HG02623 (cell line): Measurements from ENCODE around the gene MSMB.

Experiments
- ATAC-seq: cut with Tn5 transposase; IDR thresholded peaks from one replicate; pipeline ENCODE4 v1.9.1; 2021; ENCODE audit warnings: moderate library complexity; ENCODE audit not compliant: unreplicated experiment

The MSMB gene

DNA sequence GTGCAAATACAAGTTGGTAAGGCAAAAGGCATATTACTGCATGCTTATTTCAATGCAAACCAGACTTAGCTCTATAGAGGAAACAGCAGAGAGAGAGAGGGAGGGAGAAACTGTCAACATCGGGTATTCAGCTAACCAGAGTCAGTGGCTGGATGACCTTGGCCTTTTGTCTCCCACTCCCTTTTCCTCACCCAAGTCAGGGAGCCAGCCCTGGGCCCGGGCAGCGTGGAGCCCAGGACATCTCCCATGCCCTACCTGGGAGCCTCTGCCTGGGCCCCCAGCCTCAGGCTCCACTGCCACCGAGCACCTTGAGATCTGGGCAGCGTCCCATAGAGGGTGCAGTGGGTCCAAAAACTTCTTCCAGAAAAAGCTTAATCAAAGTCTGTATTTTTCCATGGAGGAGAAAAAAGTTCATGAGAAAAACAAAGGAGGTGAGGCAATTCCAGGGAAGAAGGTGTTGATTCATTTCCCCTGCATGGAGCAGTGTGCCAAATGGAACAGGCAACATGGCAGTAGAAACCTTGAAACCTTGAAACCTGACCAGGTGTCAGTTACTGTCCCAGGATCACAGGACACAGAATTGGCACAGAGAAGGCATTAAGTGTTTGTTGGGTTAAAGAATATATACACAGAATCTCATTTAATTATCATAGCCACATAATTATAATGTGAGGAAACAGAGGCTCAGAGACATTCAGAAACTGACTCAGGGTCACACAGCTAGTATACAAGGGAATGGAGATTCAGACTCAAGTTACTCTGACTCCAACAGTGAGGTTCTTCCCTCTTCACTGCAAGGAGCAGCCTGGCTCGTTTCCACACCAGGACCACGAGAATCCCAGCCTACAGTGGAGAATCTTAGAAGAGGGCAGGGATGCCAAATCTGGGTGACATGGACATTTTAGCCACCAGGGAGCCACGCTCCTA lies 9.9 kb downstream of the MSMB start:
- ATAC-seq: no peak

DNA sequence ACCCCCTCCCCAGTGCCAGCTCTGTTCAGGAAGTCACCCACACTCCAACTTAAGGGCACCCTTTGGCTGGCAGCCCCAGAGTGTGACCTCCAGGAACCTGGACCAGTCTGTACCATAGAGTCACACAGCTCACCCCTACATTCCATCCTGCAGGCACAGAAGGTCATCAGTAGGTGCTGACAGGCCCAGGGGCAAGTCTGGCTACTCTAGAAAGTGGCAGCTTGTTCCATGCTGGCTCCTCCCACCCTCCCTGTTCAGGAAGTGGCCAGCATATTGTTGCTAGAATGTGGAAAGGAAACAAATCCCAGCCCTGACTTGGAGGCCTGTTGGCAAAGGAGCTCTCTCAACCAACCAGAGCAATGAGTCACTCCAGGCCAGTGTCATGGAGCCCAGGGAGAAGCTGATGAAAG lies 12.5 kb downstream of the MSMB start:
- no peak for ATAC-seq

DNA sequence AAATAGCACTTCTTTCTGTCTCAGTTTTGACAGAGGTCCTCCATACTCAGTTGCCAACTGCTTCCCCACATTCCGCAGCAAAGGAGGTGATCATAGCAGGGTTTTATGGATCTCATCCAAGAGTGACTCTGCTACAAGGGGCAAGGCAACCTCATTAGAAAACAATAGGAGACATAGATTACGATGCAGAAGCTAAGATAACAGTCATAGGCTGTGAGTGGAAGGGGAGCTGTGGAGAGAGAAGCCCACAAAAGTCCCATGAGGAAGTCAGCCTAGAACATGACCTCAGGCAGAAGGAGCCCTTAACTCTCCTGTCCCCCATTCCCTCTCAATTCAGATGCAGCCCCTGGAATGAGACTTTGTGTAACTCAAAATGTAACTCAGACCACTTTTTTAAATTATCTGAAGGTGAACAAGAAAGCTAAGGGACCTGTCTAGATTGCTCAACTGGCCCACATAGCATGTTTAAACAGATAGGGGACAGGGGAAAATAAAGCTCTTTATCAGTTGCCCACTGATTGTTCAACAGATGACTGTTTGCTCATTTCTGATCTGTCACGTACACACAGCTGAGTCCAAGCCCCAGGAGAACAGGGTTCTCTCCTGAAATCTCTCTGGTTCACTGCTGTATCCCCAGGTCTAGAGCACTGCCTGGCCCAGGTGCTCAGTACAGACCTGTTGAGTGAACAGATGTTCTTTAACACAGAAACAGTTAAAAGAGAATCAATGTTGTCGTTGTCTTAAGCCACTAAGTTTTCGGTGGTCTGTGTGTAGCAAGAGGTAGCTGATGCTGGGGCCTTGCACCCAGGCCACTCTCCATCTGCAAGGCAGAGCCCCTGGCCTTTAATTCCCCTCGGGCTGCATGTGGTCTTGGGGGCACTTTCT lies 14.2 kb downstream of the MSMB start:
- no peak for ATAC-seq

DNA sequence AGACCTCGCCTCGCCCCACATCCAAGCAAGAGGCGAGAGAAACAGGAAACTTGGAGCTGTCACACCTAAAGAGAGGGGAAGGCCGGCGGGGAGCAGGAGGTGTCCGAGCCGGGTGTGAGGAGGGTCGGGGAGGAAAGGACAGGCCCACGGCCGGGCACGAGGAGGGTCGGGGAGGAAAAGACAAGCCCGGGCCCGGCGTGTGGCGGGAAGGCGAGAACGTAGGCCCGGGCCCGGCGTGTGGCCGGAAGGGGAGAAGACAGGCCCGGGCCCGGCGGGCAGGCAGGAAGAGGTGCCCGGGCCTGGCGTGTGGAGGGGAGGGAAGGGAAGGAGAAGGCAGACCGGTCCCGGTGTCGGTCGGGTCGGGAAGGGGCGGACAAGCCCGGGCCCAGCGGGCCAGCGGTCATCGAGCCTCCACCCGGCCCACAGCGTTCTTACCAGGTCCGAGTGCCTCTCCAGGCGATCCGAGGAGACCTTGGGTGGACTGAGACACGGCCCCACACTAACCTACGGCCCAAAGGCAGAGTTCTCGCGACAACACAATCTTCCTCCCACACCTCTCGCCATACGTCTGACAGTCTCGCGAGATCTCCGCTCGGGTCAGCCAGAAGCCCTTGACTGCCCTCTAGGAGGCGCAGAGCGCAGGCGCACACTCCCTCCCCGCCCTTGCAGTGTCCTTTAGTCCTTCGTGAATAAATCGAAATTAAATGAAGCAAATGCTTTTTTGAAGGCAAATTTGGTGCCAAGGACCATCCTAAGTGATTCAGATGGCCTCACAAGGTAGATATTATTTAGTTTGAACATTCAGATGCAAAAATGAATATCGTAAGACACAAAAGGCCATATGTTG lies 15.8 kb downstream of the MSMB start, which contains the start of gene NCOA4:
Gene NCOA4, minus strand, starts transcription at position 533 of the 847 bp plus-strand sequence. CDS start 13,943 bp downstream, outside the sequence.
- peak; percentile 95 for ATAC-seq

DNA sequence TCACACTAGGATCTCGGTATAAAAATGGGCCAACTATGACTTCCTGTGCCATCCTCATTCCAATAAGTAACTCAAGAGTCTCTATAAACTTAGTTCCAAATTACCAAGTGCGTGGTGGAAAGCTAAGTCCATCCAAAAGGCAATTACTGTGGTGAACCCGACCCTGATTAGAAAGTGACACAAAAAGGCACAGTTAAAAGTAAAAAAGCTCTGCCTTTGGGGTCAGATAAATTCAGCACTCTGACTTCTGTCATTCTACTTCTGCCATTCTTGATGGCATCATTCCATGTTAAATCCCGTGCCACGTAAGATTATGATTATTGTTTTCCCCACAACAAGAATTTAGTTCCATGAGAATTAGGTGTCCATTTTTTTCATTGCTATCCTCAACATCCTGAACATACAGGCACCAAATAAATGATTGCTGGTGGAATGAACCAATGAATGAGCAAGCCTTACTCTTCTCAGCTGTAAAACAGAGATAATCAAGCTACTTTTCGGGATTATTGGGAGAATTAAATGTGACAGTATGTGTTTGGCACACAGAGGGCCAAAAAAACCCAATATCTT lies 16.5 kb downstream of the MSMB start:
- ATAC-seq: no peak

DNA sequence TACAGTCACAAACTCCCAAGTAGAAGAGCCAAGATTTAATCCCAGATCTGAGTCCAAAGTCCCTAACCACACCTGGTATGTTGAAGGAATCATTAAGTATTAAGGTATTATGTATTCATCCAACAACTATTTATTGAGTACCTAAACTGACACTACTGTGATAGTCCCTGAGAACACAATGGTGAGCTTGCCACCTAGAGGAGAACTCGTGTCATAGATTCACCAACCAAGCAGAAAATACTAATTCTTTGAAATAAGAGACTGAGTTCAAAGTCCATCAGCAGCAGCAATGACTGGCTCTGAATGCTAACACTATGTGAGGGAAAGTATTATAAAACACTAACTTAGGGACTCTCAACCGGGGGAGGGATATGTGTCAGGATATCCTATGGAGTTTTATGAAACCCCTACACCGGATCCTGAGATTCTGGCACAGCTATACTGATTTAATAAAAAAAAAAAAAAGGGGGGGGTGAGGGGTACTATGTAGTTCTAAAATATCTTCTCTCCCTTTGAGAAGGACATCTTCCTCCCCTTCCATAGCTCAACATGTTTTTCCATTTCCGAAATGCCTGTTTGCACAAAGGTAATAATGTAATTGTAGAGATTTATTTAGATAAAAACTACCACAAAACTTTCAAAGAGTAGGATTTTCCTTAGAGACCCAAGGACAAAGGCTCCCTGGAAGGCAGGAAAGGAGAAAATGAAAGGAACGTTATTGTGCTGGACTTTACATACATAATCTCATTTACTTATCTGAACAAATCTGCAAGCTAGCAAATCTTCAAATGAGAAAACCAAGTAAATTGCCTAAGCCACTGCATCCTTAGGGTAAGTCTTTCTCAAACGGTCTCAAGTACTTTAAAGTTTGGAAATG lies 17.2 kb downstream of the MSMB start:
- ATAC-seq: no peak

DNA sequence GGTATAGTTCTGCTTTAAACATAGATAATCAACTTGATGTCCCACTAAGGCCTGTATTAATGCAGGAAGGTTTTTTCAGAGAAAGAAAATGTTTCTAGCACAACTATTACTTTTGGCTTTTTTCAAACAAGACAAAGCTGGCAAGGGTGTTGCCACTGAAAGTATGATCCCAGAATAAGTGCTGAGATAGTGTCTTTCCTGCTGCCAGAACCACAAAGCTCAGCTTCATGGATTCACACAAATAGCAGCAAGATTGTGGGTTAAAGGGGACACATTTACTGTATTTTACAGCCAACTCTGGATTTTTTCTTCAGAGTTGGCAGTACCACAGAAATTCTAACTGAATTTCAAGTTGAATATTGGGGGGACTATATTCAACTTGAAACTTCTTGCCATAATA lies 20.0 kb downstream of the MSMB start:
- no peak for ATAC-seq

DNA sequence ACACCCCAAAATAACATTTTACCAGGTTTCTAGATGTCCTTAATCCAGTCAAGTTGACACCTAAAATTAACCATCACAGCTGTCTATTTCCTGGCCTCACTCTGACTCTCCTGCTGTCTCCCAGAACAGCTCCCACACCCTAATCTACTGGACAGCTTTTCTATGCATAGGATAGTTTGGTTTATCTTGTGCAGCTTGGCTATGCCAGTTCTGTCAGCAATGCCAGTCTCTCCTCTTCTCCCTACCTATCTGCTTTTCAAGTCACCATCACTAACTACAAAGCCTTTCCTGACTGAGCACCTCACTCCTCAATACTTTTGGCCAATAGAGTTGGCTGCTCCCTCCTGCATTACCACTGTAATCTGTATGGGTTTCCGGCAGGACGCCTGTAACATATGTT lies 20.7 kb downstream of the MSMB start:
- ATAC-seq: no peak

DNA sequence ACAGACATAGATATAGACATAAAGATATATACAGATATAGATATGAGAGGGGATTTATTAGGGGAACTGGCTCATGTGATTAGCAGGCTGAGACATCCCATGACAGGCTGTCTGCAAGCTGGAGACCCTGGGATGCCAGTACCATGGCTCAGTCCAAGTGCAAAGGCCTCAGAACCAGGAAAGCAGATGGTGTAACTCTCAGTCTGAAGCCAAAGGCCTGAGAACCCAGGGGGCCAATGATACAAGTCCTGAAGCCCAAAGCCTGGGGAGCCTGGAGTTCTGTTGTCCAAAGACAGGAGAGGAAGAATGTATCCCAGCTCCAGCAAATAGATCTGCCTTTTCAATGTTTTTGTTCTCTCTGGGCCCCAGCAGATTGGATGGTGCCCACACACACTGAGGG lies 21.1 kb downstream of the MSMB start:
- ATAC-seq: no peak

DNA sequence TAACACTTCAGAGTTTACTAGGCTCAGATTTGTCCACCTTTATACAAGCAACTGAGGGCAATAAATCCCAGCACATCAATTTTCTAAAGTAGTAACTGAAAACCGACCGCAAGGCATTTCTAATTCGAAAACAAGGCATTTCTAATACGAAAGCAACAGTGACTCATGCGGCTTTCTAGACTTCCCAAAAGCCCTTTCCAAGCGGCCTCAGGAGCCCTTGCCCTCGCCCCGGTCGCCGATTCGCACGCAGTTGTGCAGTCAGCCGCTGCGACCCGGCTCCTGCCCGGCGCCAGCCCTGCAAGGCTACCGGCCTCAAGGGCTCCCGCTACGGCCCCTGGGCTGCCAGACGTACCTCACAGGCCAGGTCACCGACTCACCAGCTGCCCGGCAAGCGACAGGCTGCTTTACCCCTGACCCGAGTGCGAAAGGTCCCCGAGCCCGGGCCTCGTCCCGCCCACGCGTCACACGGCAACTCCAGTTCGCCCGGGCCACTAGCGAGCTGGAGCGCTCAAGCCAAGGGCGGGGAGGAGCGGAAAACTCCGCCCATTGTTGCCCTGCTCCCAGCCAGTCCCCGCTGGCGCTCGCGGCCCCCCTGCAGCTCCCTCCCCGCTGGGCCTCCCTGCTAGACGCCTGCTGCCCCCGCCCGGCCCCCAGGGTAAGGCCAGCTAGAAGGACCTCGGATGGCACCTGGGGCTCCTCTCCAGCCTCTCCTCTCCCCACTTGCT lies 22.9 kb downstream of the MSMB start:
- peak; percentile 96 for ATAC-seq

DNA sequence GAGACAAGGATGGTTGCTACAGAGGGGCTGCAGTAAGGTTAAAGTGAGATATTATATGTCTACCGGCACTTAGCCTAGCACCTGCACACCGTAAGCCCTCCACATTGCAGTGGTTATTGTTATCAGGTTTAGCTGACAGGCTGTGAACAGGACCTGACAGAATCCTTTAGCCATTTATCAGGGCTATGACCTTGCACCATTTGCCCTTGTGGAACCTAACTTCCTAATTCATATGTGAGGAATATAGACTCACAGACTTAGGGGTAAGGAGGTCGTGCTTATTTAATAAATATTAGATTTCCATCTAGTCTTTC lies 25.8 kb downstream of the MSMB start:
- ATAC-seq: no peak

DNA sequence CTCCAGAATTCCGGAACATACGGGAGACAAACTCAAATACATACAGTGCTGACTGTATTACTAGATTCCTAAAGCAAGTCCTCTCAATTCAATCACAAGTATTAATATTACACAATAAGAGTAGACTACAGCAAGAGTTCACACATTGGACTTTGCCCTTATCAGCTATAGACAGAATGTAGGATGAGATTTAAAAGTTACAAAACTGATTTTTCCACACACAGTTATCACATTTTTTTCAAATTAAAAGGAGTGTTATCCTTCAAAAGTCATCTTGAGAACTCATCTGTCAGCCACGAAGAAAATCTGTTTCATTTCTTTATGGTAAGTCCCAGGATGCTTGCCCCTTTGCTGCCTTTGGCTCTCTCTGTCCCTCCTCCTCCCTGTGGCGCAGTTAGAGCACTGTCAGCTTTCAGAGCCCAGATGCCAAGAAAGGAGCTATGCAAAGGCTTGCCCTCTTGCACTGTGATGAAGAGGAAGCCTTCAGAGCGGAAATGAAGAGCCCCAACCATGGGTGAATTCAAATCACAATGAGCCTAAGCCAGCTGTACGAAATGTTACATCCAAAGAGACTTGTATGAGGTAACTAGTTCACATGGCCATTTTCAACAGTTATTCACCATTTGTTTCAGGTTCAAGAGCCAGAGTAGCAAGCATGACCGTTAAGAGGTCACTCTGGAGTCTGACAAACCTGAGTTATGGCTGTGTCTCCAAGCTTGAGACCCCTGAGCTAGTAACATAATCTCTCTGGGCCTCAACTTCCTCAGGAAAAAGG lies 26.3 kb downstream of the MSMB start:
- ATAC-seq: no peak

DNA sequence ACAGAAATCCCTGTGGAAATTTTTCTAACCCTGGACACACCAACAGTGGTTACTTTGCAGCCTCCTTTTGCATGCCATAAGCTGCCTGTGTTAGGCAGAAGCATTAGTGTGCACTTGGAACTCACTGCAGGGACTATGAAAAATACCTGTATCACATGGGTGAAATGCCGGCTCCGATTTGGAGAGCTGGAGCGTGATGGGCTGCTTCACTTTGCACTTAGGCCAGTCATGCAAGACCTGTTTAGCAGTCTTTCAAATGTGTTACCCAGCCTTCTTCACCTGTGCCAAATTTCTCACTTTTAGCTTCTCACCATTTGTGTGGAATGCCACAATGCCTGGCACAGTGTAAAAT lies 26.9 kb downstream of the MSMB start:
- no peak for ATAC-seq

DNA sequence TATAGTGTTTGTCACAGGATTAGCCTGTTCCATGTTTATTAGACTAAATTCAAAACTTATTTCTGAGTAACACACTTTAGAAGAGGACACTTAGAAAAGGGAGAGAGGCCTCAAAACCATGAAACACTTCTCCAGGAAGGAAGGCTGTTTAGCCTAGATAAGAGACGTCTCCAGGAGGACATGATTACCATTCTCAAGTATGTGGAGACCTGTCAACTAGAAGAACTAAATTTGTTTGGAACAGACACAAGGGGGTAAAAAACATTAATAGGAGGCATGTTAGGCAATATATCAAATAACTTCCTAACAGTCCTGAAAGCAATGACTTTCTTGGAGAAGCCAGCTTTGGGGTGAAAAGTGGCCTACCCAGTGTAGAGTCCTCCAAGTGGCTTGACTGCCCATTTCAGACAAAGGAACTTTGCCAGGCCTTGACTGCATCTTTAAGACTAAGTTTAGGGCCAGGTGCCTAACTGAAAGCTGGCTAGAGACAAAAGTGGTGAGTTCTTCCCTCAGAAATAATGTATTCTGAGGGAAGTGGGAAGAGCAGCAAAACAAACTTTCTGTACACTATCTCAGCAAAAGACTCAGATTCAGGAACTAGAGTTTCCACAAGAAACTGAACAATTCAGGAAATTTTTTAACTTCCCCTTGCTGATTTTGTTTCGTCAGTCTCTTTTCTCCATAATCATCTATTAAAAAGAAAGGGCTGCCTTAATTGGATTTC lies 27.5 kb downstream of the MSMB start:
- no peak for ATAC-seq

DNA sequence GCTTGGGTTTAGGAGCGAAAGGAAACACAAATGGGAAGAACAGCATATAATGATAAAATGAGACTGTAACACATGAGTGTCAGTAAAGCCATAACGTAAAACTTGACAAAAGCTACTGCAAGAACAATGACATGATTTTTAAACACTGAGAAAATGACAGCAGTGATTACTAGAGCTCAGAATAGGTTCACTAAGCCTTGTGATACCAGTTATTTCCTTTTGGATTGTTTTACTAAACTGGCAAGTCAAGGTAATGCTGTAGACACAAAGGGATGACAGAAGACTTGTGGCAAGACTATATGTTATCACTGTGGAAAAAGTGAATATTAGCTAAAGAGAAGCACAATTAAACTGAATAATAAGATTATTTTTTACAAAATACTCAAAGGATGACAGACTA lies 28.3 kb downstream of the MSMB start:
- ATAC-seq: no peak

DNA sequence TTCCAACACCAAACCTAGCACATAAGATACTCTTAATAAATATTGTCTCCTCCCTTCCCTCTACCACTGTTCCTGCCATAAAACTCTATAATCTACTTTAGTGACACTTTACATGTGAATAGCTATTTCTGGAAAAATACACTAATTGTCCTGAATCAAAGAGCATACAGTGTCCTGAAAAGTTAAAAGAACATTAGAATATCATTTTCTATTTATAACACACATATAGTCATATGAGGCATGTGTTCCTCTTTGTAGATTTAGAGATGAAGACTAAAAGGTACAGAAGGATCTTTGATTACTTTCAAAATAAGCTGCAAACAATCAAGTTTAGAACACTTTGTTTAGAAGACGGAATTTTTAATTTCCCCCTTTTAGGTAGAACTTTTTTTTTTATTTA lies 29.3 kb downstream of the MSMB start:
- no peak for ATAC-seq

DNA sequence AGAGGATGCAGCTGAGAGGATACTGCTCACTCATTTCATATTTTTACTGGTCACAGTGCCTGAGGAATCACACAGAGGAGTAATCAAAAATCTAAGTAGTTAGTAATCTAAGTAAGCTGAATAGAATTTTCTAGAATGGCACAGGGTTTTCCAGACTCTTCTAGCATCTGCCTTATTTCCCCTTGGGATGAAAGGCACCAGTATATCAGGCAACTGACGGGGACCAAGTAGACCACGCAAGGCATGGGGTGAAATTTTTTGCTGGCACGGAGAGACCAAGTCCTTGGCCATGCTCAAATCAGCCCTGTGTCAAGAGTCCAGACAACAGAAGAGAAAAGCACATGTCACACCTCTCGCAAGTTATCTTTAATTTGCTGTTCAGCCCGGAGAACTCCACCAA lies 29.9 kb downstream of the MSMB start:
- no peak for ATAC-seq
